ENCODE results near the gene IL17RB. TPM values are rescaled to one million over a fixed set of nuclear protein-coding genes. Genes with fewer than 3 reads are reported as not detected.

IL17RB gene
- not detected in 2 replicates for total RNA-seq (2014; rRNA removed; shearing (Covaris generic))

GRCh38 chr3:53846134-53846850, at the start of gene IL17RB, which contains the start of gene CHDH:
Gene IL17RB (plus strand): TSS chr3:53846568. CDS start chr3:53846589, 21 bp downstream.
Gene CHDH (minus strand): TSS chr3:53846419. CDS start chr3:53824008, 22,411 bp downstream.
- no peak for DNase-seq (ENCODE audit: low read depth)

GRCh38 chr3:53798144-53798543, 48.2 kb upstream of the IL17RB start:
- no peak for DNase-seq (ENCODE audit: low read depth)

- no peak for DNase-seq (ENCODE audit: low read depth)
Measured at GRCh38 chr3:53799338-53799865, 47.0 kb upstream of the IL17RB start.

GRCh38 chr3:53800041-53800906, 46.1 kb upstream of the IL17RB start:
- DNase-seq (ENCODE audit: low read depth): no peak

- no peak for DNase-seq (ENCODE audit: low read depth)
Measured at GRCh38 chr3:53801319-53801718, 45.0 kb upstream of the IL17RB start.

GRCh38 chr3:53802256-53802880, 44.0 kb upstream of the IL17RB start:
- DNase-seq (ENCODE audit: low read depth): no peak

DNA sequence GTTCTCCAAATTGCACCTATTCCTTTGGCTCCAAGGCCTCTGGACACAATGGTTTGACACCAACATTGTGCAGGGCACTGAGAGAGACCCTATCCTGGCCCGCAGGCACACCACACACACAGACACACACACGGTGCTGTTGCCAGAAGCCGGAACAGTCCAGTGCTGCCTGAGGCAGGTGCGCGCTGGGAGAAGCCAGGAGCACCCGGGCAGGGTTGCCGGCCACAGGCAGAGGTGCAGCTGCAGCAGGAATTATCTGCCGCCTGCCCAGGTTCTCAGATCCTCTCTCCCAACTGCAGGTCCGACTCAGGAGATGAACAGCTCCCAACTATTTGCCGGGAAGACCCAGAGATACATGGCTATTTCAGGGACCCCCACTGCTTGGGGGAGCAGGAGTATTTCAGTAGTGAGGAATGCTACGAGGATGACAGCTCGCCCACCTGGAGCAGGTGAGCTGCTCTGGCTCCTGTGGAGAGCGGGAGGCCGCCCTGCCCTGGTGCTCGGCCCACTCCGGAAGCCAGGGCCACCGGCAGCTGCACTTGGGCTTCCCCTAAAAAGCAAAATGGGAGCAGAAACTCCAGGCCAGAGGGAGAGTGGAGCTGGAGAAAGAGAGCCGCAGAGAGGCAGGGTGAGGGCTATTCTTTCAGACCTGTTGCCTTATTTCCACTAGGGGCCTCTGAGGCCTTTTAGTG, 43.1 kb upstream of the IL17RB start:
- DNase-seq (ENCODE audit: low read depth): no peak

DNA sequence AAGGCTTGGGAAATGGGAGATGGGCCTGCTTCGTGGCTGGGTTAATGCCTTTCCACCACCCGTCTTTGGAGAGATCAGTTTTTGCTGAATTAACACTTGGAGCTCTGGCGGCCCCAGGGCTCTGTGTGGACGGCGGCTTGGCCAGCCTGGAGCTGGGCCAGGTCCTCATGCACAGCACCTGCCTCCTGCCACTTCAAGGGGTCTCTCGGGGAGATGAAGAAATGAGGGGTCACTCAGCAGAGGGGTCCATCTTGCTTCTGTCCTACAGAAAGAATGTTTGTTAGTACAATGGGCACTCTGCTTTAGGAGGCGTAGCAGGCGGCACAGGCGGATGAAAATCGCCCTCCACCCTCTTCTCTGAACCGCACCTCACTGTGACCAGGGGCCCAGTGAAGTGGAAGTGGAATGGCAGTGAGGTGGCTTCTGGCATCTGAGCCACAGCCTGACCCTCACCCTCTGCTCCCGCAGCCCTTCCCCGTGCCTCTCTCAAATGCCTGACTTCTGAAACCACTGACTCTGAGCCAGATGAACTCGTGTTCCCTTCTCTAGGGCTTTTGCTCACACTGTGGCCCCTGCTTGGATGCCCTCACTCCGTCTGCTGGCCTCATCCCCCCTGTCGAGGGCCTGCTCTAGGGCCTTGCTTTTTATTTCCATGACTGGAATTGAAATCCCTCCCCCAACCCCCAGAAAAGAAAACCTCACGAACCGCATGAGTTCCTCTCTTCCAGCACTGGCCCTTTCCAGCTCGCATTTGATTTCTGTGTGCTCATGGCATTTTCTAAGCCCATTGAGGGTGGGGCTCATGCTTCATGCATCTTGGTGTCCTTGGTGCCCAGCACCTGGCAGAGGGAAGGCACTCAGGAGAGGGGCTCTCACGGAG, 42.3 kb upstream of the IL17RB start:
- no peak for DNase-seq (ENCODE audit: low read depth)

- peak; percentile 77 for DNase-seq (ENCODE audit: low read depth)
Measured at GRCh38 chr3:53804697-53805462, 41.5 kb upstream of the IL17RB start.

DNA sequence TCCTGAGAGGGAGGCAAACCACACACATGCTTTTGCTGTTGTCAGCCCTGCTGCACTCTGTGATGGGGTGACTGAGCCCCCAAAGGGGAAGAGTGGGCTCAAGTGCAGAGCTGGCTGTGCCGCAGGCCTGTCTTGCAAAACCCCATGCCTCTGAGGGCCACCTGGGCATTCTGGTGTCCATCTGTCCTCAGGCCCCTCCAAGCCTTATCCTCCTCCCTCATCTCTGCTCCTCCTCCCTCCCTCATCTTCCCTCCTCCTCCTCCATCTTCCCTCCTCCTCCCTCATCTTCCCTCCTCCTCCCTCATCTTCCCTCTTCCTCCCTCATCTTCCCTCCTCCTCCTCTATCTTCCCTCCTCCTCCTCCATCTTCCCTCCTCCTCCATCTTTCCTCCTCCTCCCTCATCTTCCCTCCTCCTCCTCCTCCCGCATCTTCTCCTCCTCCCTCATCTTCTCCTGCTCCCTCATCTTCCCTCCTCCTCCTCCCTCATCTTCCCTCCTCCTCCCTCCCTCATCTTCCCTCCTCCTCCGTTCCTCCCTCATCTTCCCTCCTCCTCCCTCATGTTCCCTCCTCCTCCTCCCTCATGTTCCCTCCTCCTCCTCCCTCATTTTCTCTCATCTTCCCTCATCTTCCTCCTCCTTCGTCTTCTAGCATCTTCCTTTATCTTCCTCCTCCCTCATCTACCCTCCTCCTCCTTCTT, 40.8 kb upstream of the IL17RB start:
- no peak for DNase-seq (ENCODE audit: low read depth)

- peak; percentile 73 for DNase-seq (ENCODE audit: low read depth)
Measured at GRCh38 chr3:53806182-53807116, 39.9 kb upstream of the IL17RB start.

- DNase-seq (ENCODE audit: low read depth): no peak
Measured at GRCh38 chr3:53807117-53807810, 39.1 kb upstream of the IL17RB start.

DNA sequence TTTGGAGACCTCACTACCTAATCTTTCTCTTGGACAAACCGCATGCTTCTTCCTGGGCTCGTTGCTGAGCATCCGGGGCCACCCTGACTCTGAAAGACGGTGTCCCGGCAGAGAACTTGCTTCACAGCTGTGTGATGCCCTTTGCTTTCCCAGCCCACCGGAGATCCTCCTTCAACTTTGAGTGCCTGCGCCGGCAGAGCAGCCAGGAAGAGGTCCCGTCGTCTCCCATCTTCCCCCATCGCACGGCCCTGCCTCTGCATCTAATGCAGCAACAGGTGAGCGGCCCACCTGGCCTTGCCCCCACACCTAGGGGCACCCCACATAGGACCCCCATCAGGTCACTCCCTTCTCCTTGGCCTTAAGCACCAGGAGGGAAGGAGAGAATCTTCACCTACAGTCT, 37.9 kb upstream of the IL17RB start:
- no peak for DNase-seq (ENCODE audit: low read depth)

DNA sequence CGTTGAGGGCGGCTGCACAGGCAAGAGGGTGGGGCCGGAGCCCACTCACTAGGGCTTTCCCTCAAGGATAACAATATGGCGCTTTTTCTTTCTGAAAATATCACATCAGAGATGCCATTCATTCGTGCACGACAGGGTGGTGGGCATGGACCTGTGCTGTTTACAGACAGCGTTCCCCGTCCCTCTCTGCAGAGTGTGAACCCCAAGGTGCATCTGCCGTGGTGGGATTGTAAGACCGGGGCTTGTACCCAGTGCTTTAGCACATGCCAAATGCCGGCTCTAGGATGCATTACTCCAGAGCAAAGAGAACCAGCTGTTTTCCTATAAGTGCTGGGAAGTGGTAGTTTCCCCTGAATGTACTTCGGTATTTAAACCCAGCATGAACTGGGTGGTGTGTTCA, 37.1 kb upstream of the IL17RB start:
- DNase-seq (ENCODE audit: low read depth): no peak

DNA sequence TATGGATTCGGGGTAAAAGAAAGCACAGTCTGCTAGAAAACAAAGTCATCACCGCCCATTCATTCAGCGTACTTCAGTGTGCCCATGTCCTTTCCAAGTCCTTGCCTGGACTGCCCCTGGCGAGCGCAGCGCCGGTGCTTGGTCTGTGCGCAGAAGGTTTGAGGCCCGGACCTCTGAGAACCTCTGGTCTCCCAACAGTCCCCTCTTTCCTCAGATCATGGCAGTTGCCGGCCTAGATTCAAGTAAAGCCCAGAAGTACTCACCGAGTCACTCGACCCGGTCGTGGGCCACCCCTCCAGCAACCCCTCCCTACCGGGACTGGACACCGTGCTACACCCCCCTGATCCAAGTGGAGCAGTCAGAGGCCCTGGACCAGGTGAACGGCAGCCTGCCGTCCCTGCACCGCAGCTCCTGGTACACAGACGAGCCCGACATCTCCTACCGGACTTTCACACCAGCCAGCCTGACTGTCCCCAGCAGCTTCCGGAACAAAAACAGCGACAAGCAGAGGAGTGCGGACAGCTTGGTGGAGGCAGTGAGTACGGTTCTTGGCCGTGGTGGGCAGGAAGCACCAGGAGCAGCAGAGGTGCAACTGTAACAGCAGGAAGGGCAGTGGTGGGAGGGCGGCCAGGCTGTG, 36.5 kb upstream of the IL17RB start:
- DNase-seq (ENCODE audit: low read depth): no peak

DNA sequence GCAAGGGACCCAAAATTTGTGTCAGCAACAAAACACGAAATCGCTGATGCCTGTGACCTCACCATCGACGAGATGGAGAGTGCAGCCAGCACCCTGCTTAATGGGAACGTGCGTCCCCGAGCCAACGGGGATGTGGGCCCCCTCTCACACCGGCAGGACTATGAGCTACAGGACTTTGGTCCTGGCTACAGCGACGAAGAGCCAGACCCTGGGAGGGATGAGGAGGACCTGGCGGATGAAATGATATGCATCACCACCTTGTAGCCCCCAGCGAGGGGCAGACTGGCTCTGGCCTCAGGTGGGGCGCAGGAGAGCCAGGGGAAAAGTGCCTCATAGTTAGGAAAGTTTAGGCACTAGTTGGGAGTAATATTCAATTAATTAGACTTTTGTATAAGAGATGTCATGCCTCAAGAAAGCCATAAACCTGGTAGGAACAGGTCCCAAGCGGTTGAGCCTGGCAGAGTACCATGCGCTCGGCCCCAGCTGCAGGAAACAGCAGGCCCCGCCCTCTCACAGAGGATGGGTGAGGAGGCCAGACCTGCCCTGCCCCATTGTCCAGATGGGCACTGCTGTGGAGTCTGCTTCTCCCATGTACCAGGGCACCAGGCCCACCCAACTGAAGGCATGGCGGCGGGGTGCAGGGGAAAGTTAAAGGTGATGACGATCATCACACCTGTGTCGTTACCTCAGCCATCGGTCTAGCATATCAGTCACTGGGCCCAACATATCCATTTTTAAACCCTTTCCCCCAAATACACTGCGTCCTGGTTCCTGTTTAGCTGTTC, 35.0 kb upstream of the IL17RB start:
- no peak for DNase-seq (ENCODE audit: low read depth)

All from RPMI7951 (cell line).